Glomerular endothelial cell (primary cell): Measurements from ENCODE around the gene CRK. TPM values are rescaled to one million over a fixed set of nuclear protein-coding genes. Genes with fewer than 3 reads are reported as not detected.

Experiments
- total RNA-seq: library from RNA; depleted of rRNA; stranded (reverse); fragments of >200 nt; gene quantifications from 2 replicates; pipeline ENCODE4 v1.2.3, GENCODE V29; 2015

The CRK gene
- total RNA-seq, 1 donor from 2014 or later, result 79.9 TPM

Other genes starting within 250 kb of the CRK start
- gene BHLHA9, start 185.8 kb downstream of the CRK start, total RNA-seq, result not detected in 2 replicates
- not detected in 2 replicates for gene TRARG1, start 176.6 kb downstream of the CRK start, total RNA-seq
- gene YWHAE, start 56.0 kb downstream of the CRK start, total RNA-seq, result 1,081 and 1,114 TPM in 2 replicates
- gene MYO1C, start 36.5 kb upstream of the CRK start, total RNA-seq, result 173 and 196 TPM in 2 replicates
- gene INPP5K, start 60.4 kb upstream of the CRK start, total RNA-seq, result 49.0 and 66.6 TPM in 2 replicates
- 55.1 and 66.2 TPM in 2 replicates for gene PITPNA, start 106.6 kb upstream of the CRK start, total RNA-seq
- 29.5 and 48.9 TPM in 2 replicates for gene SLC43A2, start 172.6 kb upstream of the CRK start, total RNA-seq
- gene SCARF1, start 189.5 kb upstream of the CRK start, total RNA-seq, result 131 and 202 TPM in 2 replicates
- gene RILP, start 193.6 kb upstream of the CRK start, total RNA-seq, result 17.1 and 34.2 TPM in 2 replicates
- gene PRPF8, start 228.6 kb upstream of the CRK start, total RNA-seq, result 175 and 180 TPM in 2 replicates